Stimulated activated CD4-positive, alpha-beta T cell treated with anti-CD3 and anti-CD28 coated beads, TNF-alpha, amount 100 ng/mL, for 48 hours (primary cell): Measurements from ENCODE around the gene LHX3.
"Not testable (repeated sequence)": the region's sequence is repeated elsewhere in the genome, so short reads cannot be mapped to it uniquely, and the experiment has no call there.

Experiments used
- DNase-seq, 3 donors: peaks; one replicate each; pipeline ENCODE4 v3.0.0-alpha.2; 2020; ENCODE audit warnings: low read depth in 3 of 3

Gene LHX3

GRCh38 chr9:136154943-136155342 lies 50.0 kb downstream of the LHX3 start:
- no peak for DNase-seq

GRCh38 chr9:136153381-136154065 lies 51.4 kb downstream of the LHX3 start:
- DNase-seq = no peak

DNA sequence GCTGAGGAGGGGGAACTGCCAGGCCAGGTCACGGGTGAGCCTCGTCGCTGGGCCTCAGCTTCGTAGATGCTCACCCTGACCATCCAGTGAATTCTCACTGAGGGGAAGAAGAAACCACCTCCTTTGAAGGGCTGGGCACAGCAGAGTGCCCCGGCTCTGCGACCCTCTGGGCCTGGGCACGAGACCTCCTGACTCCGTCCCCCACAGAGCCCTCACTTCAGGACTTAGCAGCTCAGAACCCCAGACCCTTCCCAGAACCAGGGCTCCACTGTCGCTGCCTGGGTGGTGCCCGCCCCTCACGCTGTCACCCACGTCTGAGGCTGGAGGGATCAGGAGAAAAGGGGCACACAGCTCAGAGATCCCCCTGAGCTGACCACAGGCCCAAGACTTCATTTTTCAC lies 52.0 kb downstream of the LHX3 start:
- no peak for DNase-seq

DNA sequence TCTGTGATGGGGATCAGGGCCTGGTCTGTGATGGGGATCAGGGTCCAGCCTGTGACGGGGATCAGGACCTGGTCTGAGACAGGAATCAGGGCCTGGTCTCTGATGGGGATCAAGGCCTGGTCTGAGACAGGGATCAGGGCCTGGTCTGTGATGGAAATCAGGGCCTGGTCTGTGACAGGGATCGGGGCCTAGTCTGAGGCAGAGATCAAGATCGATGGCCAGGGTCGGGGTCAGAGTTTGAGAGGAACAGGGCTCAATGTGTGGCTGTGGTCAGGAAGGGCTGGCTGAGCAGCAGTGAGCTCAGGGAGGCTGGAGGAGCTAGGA lies 52.4 kb downstream of the LHX3 start:
- no peak for DNase-seq

DNA sequence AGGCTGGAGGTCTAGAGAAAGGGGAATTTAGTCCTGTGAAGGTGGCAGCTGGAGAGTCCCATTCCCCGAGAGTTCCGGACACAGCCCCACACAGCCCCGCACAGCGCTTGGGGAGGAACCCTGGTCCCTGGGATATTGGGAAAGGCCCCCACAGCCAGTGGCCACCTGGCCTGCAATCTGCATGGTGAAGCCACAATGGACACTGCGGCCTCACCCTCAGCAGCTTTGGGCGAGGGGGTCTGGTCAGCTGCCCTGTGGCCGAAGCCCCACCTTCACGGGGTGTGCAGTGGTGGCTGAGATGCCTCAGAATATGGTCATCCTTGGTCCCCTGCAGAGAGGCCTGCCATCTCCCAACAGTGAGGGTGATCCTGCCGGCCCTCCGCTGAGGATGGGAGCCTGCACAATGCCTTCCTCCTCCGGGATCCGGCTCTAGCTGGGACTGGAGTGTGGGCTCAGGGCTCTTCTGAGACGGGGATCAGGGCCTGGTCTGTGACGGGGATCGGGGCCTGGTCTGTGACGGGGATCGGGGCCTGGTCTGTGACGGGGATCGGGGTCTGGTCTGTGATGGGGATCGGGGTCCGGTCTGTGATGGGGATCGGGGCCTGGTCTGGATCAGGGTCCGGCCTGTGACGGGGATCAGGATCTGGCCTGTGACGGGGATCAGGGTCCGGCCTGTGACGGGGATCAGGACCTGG lies 52.9 kb downstream of the LHX3 start:
- DNase-seq = no peak

GRCh38 chr9:136151214-136151804 lies 53.6 kb downstream of the LHX3 start:
- DNase-seq = no peak

DNA sequence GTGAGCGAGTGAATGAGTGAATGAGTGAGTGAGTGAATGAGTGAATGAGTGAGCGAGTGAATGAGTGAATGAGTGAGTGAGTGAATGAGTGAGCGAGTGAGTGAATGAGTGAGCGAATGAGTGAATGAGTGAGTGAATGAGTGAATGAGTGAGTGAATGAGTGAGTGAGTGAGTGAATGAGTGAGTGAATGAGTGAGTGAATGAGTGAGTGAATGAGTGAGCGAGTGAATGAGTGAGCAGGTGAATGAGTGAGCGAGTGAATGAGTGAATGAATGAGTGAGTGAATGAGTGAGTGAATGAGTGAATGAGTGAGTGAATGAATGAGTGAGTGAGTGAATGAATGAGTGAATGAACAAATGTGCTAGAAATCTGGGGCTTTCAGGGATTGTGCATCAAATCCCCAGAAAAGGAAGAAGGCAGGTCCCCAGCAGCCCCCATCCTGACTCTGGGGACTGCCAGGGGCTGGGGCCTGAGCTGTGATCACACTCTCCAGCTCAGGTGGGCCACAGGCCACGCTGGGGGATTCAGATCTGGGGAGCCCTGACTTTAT lies 54.2 kb downstream of the LHX3 start:
- DNase-seq = not testable (repeated sequence)

DNA sequence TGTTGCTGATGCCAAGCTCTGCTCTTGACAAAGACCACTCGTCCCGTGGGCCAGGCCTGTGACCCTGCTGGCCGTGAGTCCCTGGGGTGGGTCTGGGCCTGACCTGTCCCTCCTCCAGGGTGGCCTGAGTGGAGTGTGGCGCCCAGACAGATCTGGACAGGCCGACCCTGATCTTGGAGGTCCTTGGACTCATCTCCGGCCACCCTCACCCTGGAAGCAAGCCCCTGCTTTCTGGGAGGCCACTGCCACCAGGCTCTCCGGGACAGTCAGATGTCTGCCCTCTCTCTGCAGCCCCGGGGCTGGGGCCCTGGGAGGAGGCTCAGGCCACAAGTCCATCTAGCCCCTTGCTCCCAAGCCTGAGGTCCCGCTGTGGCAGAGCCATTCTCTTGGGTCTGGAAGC lies 55.1 kb downstream of the LHX3 start:
- DNase-seq = no peak

DNA sequence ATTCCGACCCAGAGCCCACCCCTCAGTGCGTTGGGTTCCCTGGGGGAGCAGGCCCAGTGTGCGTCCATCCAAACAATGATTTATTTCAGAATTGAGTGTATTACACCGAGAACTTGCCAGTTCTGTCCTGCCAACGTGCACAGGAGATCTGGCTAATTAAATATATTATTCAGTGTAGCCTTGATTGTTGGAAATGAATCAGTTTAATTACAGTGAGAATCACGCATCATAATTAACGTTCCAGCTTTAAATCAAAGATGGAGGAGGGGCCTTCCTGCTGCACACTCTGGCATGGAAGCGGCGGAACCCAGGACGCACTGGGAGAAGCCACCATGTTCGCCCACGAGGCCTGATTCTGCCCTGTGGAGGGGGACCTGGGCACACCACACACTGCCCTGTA lies 55.6 kb downstream of the LHX3 start:
- no peak for DNase-seq

- no peak for DNase-seq
Measured at GRCh38 chr9:136148766-136149165, 56.2 kb downstream of the LHX3 start.

- DNase-seq = no peak
Measured at GRCh38 chr9:136147890-136148714, 56.8 kb downstream of the LHX3 start.

GRCh38 chr9:136147038-136147889 lies 57.7 kb downstream of the LHX3 start:
- DNase-seq = no peak
